ENCODE measurements around the gene TMEM86A.

DNA sequence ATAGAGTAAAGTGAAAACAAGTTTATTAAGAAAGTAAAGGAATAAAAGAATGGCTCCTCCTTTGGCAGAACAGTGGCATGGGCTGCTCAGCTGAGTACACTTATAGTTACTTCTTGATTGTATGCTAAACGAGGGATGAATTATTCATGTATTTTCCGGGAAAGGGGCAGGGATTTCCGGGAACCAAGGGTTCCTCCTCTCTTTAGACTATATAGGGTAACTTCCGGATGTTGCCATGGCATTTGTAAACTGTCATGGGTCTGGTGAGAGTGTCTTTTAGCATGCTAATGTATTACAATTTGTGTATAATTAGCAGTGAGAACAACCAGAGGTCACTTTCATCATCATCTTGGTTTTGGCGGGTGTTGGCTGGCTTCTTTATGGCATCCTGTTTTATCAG, 40.9 kb upstream of the TMEM86A start:
- TF ChIP-seq, protein P1, sequence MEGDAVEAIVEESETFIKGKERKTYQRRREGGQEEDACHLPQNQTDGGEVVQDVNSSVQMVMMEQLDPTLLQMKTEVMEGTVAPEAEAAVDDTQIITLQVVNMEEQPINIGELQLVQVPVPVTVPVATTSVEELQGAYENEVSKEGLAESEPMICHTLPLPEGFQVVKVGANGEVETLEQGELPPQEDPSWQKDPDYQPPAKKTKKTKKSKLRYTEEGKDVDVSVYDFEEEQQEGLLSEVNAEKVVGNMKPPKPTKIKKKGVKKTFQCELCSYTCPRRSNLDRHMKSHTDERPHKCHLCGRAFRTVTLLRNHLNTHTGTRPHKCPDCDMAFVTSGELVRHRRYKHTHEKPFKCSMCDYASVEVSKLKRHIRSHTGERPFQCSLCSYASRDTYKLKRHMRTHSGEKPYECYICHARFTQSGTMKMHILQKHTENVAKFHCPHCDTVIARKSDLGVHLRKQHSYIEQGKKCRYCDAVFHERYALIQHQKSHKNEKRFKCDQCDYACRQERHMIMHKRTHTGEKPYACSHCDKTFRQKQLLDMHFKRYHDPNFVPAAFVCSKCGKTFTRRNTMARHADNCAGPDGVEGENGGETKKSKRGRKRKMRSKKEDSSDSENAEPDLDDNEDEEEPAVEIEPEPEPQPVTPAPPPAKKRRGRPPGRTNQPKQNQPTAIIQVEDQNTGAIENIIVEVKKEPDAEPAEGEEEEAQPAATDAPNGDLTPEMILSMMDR (conservative IDR thresholded peaks at IDR 0.05; ENCODE audit: low read length): no peak
- no peak for TF ChIP-seq EZH2phosphoT487 (IDR thresholded peaks at IDR 0.05; ENCODE audit: borderline replicate concordance, low read depth, low read length)

All from OCI-LY7 (cell line).